HG03575 (cell line): ENCODE measurements around the gene MYLK4.

Source experiments
- ATAC-seq: cut with Tn5 transposase; IDR thresholded peaks from one replicate; pipeline ENCODE4 v1.9.1; 2021; ENCODE audit not compliant: unreplicated experiment, insufficient number of reproducible peaks, low FRiP score; ENCODE audit errors: extremely low read depth

Gene MYLK4

DNA sequence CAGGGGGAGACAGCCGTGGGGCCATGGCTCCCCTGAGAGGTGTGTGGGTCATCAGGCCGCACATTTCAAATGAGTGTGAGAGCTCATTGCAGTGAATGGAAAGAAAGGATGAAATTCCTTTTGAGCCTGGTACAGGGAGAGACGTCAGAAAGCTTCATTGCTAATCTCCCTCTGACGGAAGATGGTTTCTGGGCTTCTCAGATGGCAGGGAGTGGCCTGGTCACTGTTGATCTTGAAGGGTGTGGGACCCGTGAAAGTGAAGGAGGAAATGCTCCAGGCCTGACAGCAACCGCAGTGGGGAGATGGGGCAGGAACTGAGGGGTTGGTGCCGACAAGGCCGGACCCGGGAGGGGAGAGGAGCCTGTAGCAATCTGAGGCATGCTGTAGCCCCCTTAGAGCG lies 127.4 kb downstream of the MYLK4 start:
- ATAC-seq, result no peak

DNA sequence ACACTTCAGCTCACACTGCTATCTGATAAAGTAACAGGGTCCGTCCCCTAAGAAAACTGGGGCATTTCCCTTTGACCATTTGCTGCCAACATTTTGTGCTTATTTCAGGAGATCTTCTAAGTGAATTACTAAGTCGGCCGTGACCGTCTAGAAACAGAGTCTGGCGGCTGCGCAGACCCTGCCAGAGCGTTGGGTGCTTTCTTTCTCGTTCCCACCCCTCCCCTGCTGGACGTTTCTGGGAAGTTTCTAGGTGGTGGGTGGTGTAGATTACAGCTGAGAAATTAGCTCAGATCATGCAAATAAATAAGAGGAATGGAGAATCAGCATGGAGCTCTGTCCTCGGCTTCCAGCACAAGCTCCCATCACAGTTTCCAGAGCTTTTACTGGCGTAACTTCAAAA lies 128.1 kb downstream of the MYLK4 start:
- no peak for ATAC-seq

- no peak for ATAC-seq
Observed at GRCh38 chr6:2619651-2620050, 131.1 kb downstream of the MYLK4 start.

DNA sequence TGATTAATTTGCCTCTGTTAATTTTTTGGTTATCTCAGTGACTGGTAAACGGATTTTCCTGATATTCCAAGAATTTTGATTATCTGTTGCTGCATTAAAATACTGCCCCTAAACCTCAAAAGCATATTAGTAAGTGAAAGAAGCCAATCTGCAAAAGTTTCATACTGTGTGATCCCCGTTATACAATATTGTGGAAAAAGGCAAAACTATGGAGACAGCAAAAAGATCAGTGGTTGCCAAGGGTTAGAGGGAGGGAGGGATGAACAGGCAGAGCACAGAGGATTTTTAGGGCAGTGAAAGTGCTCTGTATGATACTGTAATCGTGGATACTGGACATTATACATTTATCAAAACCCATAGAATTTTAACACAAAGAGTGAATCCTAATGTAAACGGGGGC lies 133.0 kb downstream of the MYLK4 start:
- ATAC-seq, result no peak

DNA sequence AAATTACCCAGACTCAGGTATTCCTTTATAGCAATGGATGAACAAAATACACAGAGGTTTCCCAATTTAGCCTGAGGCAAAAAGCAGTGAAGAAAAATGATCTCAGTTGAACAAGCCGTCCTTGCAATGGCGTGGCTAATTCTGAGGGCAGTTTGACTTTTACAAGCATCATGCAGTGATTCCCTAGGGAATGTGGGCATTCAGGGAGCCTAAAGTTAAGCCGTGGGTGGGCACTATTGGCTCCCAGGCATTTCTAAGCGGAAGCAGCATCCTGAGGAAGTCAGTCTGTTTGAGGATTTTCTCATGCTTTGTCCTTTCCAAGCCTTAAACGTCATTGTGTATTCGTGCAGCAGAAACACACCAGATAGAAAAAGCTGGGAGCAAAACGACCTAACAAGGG lies 133.9 kb downstream of the MYLK4 start:
- ATAC-seq, result no peak

DNA sequence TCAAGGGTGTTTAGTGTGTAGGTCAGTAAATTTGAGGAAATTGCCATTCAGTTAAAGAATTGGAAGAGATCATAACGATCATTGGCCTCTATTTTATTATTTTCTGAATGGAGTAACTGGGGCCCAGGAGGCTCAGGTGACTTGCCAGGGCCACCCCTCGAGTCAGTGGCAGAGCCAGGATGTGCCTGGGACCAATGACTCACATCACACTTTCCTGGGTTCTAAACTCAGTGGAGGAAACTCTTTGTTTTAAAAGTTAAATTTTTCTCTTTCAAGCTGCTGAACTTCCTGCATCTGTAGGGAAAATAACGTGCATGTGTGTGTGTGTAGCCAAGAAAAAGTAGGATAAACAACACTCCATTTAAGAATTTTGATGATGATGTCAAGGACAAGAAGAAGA lies 135.5 kb downstream of the MYLK4 start:
- ATAC-seq, result no peak

DNA sequence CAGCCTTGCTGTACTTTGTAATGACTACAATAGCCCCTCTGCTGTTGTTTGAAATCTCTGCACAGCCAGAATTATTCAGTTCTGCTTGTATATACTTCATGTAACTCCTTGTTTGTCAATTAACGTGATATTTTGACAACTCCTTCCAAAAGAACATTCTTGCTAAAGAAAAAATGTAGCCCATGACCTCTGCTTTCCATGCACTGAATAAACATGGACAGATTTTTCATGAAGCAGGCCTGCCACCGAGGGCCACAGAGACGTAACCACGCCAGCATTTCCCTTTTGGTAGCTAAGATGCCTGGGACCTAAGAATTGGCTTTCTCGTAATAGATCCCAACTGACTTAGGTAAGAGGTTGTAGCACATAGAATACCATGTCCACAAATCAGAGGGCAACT lies 135.9 kb downstream of the MYLK4 start:
- ATAC-seq, result no peak

DNA sequence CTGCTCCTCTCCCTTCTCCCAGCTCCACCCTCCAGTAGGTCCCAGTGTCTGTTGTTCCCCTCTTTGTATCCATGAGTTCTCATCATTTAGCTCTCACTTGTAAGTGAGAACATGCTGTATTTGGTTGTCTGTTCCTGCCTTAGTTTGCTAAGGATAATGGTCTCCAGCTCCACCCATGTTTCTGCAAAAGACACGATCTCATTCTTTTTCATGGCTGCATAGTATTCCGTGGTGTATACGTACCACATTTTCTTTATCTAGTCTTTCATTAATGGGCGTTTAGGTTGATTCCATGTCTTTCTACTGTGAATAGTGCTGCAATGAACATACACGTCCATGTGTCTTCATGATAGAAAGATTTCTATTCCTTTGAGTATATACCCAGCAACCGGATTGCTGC lies 136.6 kb downstream of the MYLK4 start:
- ATAC-seq, result no peak
